Left ventricle myocardium inferior (tissue), 1 donor: ENCODE measurements around the gene ANKRD6. TPM values are rescaled to one million over a fixed set of nuclear protein-coding genes. Genes with fewer than 3 reads are reported as not detected.

Source experiments
- DNase-seq: peaks from one replicate; pipeline ENCODE4 v3.0.0-alpha.2; 2020
- H3K27ac ChIP-seq: fragments of 200-600 bp; replicated peaks from 2 replicates; pipeline ENCODE4 v1.8.0; 2021
- H3K27me3 ChIP-seq: fragments of 200-600 bp; 2 replicates; pipeline ENCODE4 v1.8.0; 2021; ENCODE audit warnings: low read depth
- H3K36me3 ChIP-seq: fragments of 200-600 bp; 2 replicates; pipeline ENCODE4 v1.8.0; 2021
- H3K4me1 ChIP-seq: fragments of 200-600 bp; 2 replicates; pipeline ENCODE4 v1.8.0; 2021
- H3K4me3 ChIP-seq: fragments of 200-600 bp; 2 replicates; pipeline ENCODE4 v1.8.0; 2021; ENCODE audit warnings: mild to moderate bottlenecking, moderate library complexity
- H3K9me3 ChIP-seq: fragments of 200-600 bp; replicated peaks from 2 replicates; pipeline ENCODE4 v1.8.0; 2021
- CTCF ChIP-seq: fragments of 200-600 bp; IDR thresholded peaks from 2 replicates; pipeline ENCODE4 v1.8.0; 2021; ENCODE audit warnings: antibody characterized with exemption, mild to moderate bottlenecking, borderline replicate concordance
- intact Hi-C: fragments of 100-400 bp; cut with micrococcal nuclease; formaldehyde crosslinking; loops from one replicate; pipeline ENCODE4 v1.11.0; 2022
- total RNA-seq: library from RNA; stranded (reverse); fragmentation: NEBNext Ultra II Directional; extraction: Animal tissue kit (Norgen Biotek cat#: 25700); gene quantifications from one replicate; pipeline ENCODE4 v1.2.1, GENCODE V29; 2021
- donor health status: DM: no; HTN: yes; CAD: no; lungs with severe emphysema.

ANKRD6 gene
- total RNA-seq, 1 donor from 2014 or later: 11.1 TPM

GRCh38 chr6:89434150-89434499 lies 1.2 kb downstream of the ANKRD6 start:
- no peak for DNase-seq
- no peak overlapping the region for H3K27ac ChIP-seq
- TF ChIP-seq CTCF: no peak
- intact Hi-C loops: loop anchor here (5.0 kb wide), 1 partner anchor 178 kb away; no protein-coding TSS in a partner anchor
- H3K9me3 ChIP-seq: no peaks in the 10 kb centered on the region
- no peaks in the 10 kb centered on the region for H3K36me3 ChIP-seq
- peak overlapping the region; percentile 93 for H3K4me3 ChIP-seq
- no peaks in the 10 kb centered on the region for H3K27me3 ChIP-seq
- H3K4me1 ChIP-seq: peaks cover 30% of the 10 kb centered on the region

- Histone ChIP-seq H3K4me3 (no peak overlapping the region), H3K9me3 (no peaks in the 10 kb centered on the region), H3K27me3 (no peaks in the 10 kb centered on the region), H3K27ac (no peak overlapping the region), H3K4me1 (peaks cover 30% of the 10 kb centered on the region), H3K36me3 (no peaks in the 10 kb centered on the region)
- no peak for DNase-seq
- no peak for TF ChIP-seq CTCF
- intact Hi-C loops: loop anchor here (5.0 kb wide), 1 partner anchor 177 kb away; no protein-coding TSS in a partner anchor
These were observed 2.0 kb downstream of the ANKRD6 start for GRCh38 chr6:89434954-89435353.

GRCh38 chr6:89436226-89436625 lies 3.3 kb downstream of the ANKRD6 start:
- intact Hi-C loops: no loop called here
- Histone ChIP-seq H3K4me3 (no peak overlapping the region), H3K27me3 (no peaks in the 10 kb centered on the region), H3K9me3 (peaks cover 3% of the 10 kb centered on the region), H3K27ac (no peak overlapping the region), H3K36me3 (no peaks in the 10 kb centered on the region), H3K4me1 (peaks cover 30% of the 10 kb centered on the region)
- DNase-seq: no peak
- no peak for TF ChIP-seq CTCF

- TF ChIP-seq CTCF: no peak
- peaks cover 21% of the 10 kb centered on the region for H3K4me1 ChIP-seq
- no peaks in the 10 kb centered on the region for H3K27me3 ChIP-seq
- no peak overlapping the region for H3K4me3 ChIP-seq
- intact Hi-C loops: no loop called here
- no peak overlapping the region for H3K27ac ChIP-seq
- H3K36me3 ChIP-seq: no peaks in the 10 kb centered on the region
- no peak for DNase-seq
- H3K9me3 ChIP-seq: peaks cover 3% of the 10 kb centered on the region
These were observed 5.3 kb downstream of the ANKRD6 start for GRCh38 chr6:89438248-89438647.

- H3K4me1 ChIP-seq: peaks cover 13% of the 10 kb centered on the region
- no peaks in the 10 kb centered on the region for H3K27me3 ChIP-seq
- intact Hi-C loops: no loop called here
- H3K4me3 ChIP-seq: no peak overlapping the region
- no peaks in the 10 kb centered on the region for H3K36me3 ChIP-seq
- TF ChIP-seq CTCF: no peak
- peaks cover 3% of the 10 kb centered on the region for H3K9me3 ChIP-seq
- no peak for DNase-seq
- H3K27ac ChIP-seq: no peak overlapping the region
These were observed 6.1 kb downstream of the ANKRD6 start for GRCh38 chr6:89439014-89439413.

- peaks cover 10% of the 10 kb centered on the region for H3K4me1 ChIP-seq
- intact Hi-C loops: no loop called here
- no peaks in the 10 kb centered on the region for H3K27me3 ChIP-seq
- no peak for TF ChIP-seq CTCF
- H3K9me3 ChIP-seq: peaks cover 3% of the 10 kb centered on the region
- H3K27ac ChIP-seq: no peak overlapping the region
- no peak for DNase-seq
- H3K36me3 ChIP-seq: no peaks in the 10 kb centered on the region
- no peak overlapping the region for H3K4me3 ChIP-seq
These were observed 7.2 kb downstream of the ANKRD6 start for GRCh38 chr6:89440200-89440599.
